Body of pancreas (tissue), 4 donors: ENCODE measurements around the gene CRELD2.

Experiments used
- CTCF ChIP-seq, 7 experiments: fragments of 450-650 bp in 4 of 7; fragments of 200-600 bp in 3 of 7; sonication (generic) in 3 of 7; IDR thresholded peaks; one replicate each; pipeline ENCODE4 v1.5.1; 2016 to 2019; ENCODE audit warnings: antibody characterized with exemption in 7 of 7
- POLR2A ChIP-seq, 3 donors: fragments of 450-650 bp; IDR thresholded peaks; one replicate each; pipeline ENCODE4 v1.6.1; 2016; ENCODE audit warnings: antibody characterized with exemption in 3 of 3, mild to moderate bottlenecking in 2 of 3

GRCh38 chr22:49904040-49904369, 14.4 kb upstream of the CRELD2 start:
- TF ChIP-seq CTCF (IDR thresholded peaks at IDR 0.05) (no peak), POLR2A (IDR thresholded peaks at IDR 0.05) (no peak)
